K562 (cell line): ENCODE data around the gene PELI2. TPM values are rescaled to one million over a fixed set of nuclear protein-coding genes. Genes with fewer than 3 reads are reported as not detected.

ENCODE experiments used
- HEY1 ChIP-seq: fragments of 250-450 bp; sonication (Bioruptor Pico); IDR thresholded peaks from 2 replicates; pipeline ENCODE4 v1.5.0; 2020; ENCODE audit warnings: mild to moderate bottlenecking, moderate library complexity, borderline replicate concordance
- MYC ChIP-seq, 2 experiments: fragments of 250-450 bp in 1 of 2; sonication (Bioruptor Pico) in 1 of 2; IDR thresholded peaks; 2 replicates each; pipeline versions ENCODE4 v1.5.1 to v1.6.1; 2012 to 2021; ENCODE audit warnings: low read depth in 2 of 2, borderline replicate concordance in 1 of 2, improper control_type of control experiment in 1 of 2, low read length in 1 of 2, mild to moderate bottlenecking in 1 of 2, moderate library complexity in 1 of 2
- SMAD2 ChIP-seq: fragments of 150-350 bp; IDR thresholded peaks from 2 replicates; pipeline ENCODE4 v1.6.1; 2014; ENCODE audit warnings: low read depth, mild to moderate bottlenecking, low read length
- ZBTB8A ChIP-seq: fragments of 450-650 bp; IDR thresholded peaks from 2 replicates; pipeline ENCODE4 v1.6.1; 2018; ENCODE audit warnings: mild to moderate bottlenecking, moderate library complexity; ENCODE audit not compliant: partially characterized antibody
- polyA plus RNA-seq, 8 experiments: library from polyadenylated mRNA; depleted of rRNA in 4 of 8; stranded (reverse) in 5 of 8; unstranded in 3 of 8; fragments of >200 nt; fragmentation: Nextera tagmentation in 2 of 8; fragmentation: Illumina TruSeq in 1 of 8; extraction: Ambion mirVana in 2 of 8; extraction: Trizol in 1 of 8; gene quantifications; 2 replicates each; pipeline versions ENCODE4 v1.2.1 to v1.2.3, GENCODE V29; 2011 to 2014; ENCODE audit warnings: inconsistent platforms in 1 of 8, missing spikeins in 1 of 8
- total RNA-seq, 7 experiments: library from RNA; depleted of rRNA in 6 of 7; stranded (reverse); fragments of >200 nt in 6 of 7; fragmentation: Illumina TruSeq in 2 of 7; extraction: Trizol in 2 of 7; gene quantifications; 2 replicates each; pipeline versions ENCODE4 v1.2.1 to v1.2.3, GENCODE V29; 2011 to 2021; ENCODE audit warnings: low replicate concordance in 1 of 7
- TF ChIP-seq, protein P1 (sequence below), 2 experiments: fragments of 450-650 bp; IDR thresholded peaks; 2 replicates each; pipeline ENCODE4 v1.6.1; 2016; ENCODE audit warnings: mild to moderate bottlenecking in 2 of 2, borderline replicate concordance in 1 of 2, low read depth in 1 of 2, moderate library complexity in 1 of 2
- TF ChIP-seq, protein P2 (sequence below): fragments of 450-650 bp; formaldehyde crosslinking; IDR thresholded peaks from 2 replicates; pipeline ENCODE4 v1.4.0; 2022; ENCODE audit warnings: missing genetic modification characterization

PELI2 gene
- total and polyA plus RNA-seq, 9 of the 15 experiments (the other 6 are each of a cell fraction or from before 2014, with no cell fraction given) = 0.20 to 1.5 (median 0.44) TPM

DNA sequence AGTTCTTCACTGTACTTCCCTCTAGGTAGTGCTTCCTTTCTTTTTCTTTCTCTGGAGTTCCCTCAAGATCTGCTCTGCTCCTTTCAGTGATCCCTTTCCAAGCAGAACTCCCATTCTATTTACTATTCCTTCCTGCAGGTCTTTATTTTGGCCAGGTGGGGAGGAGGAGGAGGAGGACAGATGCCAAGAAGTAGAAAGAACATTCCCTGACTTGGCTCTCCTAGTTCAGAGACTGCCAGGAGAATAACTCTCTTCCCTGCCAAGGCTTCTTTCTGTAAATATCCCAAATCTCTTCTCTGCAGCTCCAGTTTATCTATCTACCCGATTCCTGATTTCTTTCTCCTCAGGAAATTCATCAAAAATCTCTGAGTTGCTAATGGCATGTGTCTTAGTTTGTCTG lies 231.7 kb downstream of the PELI2 start (continued):
- TF ChIP-seq, protein P1, sequence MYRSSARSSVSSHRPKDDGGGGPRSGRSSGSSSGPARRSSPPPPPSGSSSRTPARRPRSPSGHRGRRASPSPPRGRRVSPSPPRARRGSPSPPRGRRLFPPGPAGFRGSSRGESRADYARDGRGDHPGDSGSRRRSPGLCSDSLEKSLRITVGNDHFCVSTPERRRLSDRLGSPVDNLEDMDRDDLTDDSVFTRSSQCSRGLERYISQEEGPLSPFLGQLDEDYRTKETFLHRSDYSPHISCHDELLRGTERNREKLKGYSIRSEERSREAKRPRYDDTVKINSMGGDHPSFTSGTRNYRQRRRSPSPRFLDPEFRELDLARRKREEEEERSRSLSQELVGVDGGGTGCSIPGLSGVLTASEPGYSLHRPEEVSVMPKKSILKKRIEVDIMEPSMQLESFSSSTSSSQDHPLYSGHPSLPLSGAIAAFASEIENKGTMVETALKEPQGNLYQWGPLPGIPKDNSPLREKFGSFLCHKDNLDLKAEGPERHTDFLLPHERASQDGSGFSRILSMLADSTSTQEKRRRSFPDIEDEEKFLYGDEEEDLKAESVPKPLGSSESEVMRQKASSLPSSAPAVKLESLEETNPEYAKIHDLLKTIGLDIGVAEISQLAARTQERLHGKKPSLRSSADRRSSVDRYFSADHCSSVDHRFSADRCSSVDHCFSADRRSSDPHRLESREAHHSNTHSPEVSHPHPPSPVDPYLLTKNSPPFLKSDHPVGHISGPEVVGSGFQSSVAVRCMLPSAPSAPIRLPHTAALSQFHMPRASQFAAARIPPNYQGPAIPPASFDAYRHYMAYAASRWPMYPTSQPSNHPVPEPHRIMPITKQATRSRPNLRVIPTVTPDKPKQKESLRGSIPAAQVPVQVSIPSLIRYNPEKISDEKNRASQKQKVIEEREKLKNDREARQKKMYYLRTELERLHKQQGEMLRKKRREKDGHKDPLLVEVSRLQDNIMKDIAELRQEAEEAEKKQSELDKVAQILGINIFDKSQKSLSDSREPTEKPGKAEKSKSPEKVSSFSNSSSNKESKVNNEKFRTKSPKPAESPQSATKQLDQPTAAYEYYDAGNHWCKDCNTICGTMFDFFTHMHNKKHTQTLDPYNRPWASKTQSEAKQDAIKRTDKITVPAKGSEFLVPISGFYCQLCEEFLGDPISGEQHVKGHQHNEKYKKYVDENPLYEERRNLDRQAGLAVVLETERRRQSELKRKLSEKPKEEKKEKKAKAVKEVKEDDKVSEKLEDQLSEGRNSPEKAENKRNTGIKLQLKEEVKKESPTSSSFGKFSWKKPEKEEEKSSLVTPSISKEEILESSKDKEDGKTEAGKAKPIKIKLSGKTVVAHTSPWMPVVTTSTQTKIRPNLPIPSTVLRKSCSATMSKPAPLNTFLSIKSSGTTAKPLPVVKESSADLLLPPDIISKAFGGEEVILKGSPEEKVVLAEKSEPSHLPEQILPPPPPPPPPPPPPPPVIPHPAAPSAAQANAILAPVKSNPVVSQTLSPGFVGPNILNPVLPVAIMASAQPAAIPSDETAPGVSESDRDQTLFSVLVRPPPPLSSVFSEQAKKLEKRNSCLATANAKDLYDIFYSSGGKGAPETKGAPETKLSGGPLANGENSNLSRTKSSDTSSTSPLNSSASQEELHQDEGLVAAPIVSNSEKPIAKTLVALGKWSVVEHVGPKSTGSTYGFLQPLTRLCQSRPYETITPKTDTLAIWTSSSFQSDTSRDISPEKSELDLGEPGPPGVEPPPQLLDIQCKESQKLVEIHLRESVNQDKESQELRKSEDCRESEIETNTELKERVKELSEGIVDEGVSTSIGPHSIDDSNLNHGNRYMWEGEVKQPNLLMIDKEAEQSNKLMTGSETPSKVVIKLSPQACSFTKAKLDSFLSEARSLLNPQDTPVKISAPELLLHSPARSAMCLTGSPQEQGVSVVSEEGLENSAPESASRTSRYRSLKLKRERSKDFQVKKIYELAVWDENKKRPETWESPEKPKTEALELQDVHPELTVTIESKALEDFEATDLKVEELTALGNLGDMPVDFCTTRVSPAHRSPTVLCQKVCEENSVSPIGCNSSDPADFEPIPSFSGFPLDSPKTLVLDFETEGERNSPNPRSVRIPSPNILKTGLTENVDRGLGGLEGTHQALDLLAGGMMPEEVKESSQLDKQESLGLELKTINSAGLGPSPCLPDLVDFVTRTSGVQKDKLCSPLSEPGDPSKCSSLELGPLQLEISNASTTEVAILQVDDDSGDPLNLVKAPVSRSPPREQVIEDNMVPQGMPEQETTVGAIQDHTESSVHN (IDR thresholded peaks at IDR 0.05; ENCODE audit: borderline replicate concordance in 1 of 2, low read depth in 1 of 2) = no peak
- TF ChIP-seq, protein P2, sequence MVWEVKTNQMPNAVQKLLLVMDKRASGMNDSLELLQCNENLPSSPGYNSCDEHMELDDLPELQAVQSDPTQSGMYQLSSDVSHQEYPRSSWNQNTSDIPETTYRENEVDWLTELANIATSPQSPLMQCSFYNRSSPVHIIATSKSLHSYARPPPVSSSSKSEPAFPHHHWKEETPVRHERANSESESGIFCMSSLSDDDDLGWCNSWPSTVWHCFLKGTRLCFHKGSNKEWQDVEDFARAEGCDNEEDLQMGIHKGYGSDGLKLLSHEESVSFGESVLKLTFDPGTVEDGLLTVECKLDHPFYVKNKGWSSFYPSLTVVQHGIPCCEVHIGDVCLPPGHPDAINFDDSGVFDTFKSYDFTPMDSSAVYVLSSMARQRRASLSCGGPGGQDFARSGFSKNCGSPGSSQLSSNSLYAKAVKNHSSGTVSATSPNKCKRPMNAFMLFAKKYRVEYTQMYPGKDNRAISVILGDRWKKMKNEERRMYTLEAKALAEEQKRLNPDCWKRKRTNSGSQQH = no peak
- TF ChIP-seq MYC (IDR thresholded peaks at IDR 0.05; ENCODE audit: low read depth, low read length) (no peak), MYC (CRISPR knock-in tag; IDR thresholded peaks at IDR 0.05; ENCODE audit: borderline replicate concordance, low read depth) (no peak), ZBTB8A (no peak), SMAD2 (no peak), HEY1 (no peak)
- TF ChIP-seq, all 486 proteins: peak for 0
